Astrocyte of the cerebellum (primary cell): ENCODE measurements around the gene CCDC47.

Experiments used
- DNase-seq: peaks from one replicate; pipeline ENCODE4 v3.0.0-alpha.2; 2011; ENCODE audit warnings: low read depth
- H3K4me3 ChIP-seq: 2 replicates; pipeline ENCODE4 v1.5.1; 2011; ENCODE audit warnings: mild to moderate bottlenecking, low read depth, low read length, moderate library complexity
- in situ Hi-C: cut with HindIII; loops from 2 replicates; pipeline ENCODE4 v1.10.0; 2017; ENCODE audit warnings: low sequenced_read_pairs
- TF ChIP-seq, protein P1 (sequence below): IDR thresholded peaks from 2 replicates; pipeline ENCODE4 v1.5.1; 2012; ENCODE audit warnings: low read length, low read depth, moderate library complexity, mild to moderate bottlenecking; ENCODE audit errors: missing control alignments

CCDC47 gene

DNA sequence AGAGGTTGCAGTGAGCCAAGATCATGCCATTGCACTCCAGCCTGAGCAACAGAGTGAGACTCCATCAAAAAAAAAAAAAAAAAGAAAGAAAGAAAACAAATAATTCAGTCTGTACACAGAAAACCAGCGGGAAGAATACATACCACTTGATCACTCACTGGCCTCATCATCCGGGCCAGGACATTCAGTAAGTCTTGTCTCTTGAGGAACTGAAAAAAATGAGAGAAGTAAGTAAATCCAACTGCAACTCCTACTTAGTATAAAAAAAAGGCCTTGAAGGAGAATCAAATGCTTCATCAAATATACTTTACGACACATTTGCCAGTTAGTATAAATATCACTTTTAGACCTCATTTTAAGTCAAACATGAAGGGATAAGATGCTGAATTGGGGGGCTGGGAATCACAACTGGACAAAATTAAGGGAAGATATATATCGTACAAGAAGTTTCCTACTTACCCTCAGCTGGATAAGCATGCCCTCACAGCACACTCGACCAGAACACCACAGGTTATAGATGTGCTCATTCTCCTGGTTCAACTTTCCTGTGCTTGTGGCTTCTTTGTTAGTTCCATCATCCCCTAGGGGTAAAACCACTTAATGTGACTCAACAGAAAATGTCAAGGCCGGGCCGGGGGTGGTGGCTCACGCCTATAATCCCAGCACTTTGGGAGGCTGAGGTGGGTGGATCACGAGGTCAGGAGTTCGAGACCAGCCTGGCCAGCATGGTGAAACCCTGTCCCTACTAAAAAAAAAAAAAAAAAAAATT lies 12.4 kb downstream of the CCDC47 start:
- in situ Hi-C loops, result no loop called here
- no peak overlapping the region for H3K4me3 ChIP-seq
- TF ChIP-seq, protein P1, sequence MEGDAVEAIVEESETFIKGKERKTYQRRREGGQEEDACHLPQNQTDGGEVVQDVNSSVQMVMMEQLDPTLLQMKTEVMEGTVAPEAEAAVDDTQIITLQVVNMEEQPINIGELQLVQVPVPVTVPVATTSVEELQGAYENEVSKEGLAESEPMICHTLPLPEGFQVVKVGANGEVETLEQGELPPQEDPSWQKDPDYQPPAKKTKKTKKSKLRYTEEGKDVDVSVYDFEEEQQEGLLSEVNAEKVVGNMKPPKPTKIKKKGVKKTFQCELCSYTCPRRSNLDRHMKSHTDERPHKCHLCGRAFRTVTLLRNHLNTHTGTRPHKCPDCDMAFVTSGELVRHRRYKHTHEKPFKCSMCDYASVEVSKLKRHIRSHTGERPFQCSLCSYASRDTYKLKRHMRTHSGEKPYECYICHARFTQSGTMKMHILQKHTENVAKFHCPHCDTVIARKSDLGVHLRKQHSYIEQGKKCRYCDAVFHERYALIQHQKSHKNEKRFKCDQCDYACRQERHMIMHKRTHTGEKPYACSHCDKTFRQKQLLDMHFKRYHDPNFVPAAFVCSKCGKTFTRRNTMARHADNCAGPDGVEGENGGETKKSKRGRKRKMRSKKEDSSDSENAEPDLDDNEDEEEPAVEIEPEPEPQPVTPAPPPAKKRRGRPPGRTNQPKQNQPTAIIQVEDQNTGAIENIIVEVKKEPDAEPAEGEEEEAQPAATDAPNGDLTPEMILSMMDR, result no peak
- DNase-seq, result no peak

DNA sequence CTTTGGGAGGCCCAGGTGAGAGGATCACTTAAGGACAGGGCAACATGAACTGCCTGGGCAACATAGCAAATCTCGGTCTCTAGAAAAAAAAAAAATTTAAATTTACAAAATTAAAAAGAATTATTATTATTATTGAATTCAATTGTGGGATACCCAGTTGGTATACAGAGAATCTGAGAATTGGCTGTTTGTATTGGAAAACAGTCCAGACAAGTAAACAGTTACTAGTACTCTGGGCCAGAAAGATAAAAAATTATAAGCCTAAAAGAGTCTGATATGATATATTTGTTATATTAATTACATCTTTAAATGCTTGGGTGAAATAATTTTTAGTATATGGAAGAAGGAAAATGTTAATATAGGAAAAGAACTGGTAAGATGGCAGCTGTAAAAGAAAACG lies 15.0 kb downstream of the CCDC47 start:
- in situ Hi-C loops, result no loop called here

DNA sequence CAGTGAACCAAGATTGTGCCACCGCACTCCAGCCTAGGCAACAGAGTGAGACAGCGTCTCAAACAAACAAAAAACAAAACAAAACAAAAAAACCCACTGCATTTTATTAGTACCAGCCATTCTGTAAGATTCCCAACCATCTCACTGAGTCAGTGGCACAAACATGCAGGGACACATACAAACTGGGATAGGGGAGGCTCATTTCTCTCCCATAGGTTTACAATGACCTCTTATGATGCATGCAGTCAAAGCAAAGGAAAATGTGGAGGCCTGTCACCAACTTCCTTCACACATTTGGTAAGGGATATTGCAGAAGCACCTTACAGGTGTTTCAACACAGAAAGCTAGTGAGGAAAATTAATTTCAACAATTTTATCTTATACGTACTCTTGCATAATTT lies 19.4 kb downstream of the CCDC47 start:
- H3K4me3 ChIP-seq, result no peak overlapping the region
- in situ Hi-C loops, result no loop called here
- TF ChIP-seq, protein P1, result no peak
- DNase-seq, result no peak

More for the DNA sequence above, 15.0 kb downstream of the CCDC47 start:
- no peak for DNase-seq
- TF ChIP-seq, protein P1, result no peak
- no peak overlapping the region for H3K4me3 ChIP-seq

DNA sequence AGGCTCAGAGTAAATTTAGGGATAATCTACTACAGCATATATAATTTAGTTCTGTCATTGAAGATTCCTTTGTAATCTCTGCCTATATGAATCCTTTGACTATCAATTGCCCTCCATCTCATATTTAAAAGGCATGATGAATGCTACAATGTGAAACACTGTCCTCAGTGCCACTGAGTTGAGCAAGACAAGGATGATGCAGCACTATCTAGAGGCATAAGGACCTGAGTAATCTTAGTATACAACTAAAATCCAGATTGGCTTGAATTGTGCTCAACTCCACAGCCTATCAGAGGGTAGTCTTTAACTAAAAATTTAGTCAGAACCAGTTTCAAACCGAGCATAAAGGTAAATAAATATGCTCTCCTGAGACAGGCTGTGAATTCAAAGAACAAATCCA lies 20.2 kb downstream of the CCDC47 start:
- no peak overlapping the region for H3K4me3 ChIP-seq
- in situ Hi-C loops, result no loop called here
- no peak for DNase-seq
- TF ChIP-seq, protein P1, result no peak

DNA sequence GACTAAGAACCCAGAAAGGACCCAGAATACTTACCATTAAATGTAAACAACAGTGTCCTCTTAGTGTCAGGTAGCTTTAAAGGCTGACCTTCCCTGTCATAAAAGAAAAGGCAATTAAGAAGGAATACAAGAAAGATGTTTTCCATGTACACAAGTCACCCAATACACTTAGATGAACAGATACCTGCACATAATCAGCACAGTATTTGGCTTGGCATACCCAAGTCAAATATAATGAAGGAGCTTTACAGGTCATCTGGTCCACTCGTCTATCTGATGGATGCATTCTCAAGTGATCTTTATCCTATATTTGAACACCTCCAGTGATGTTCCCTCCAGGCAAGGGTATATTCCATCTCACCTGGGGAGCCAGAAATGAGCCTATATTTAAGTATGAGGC lies 20.7 kb downstream of the CCDC47 start:
- in situ Hi-C loops, result no loop called here
- no peak for DNase-seq
- no peak overlapping the region for H3K4me3 ChIP-seq
- TF ChIP-seq, protein P1, result no peak

DNA sequence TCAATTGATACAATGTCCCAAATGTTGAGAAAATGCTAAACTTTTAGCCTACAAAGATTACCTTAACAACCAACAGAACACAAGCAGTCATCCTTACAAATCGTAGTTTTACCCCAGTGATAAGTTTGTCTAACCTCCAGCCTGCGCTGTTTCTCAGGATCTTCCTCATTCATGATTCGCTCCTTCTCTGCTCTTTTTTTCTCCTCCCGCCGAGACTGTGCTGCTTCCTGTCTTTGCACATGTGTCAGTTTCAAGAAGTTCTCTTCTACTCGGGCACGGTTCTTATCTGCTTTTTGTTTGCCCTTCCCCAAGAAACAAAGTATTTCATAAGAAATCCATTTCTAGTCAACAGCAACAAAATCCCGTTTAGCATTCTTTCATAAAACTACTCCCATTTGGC lies 21.6 kb downstream of the CCDC47 start:
- no peak for DNase-seq
- H3K4me3 ChIP-seq, result no peak overlapping the region
- TF ChIP-seq, protein P1, result no peak
- in situ Hi-C loops, result no loop called here
